ENCODE results near the gene HSBP1L1. TPM values are rescaled to one million over a fixed set of nuclear protein-coding genes. Genes with fewer than 3 reads are reported as not detected.
"Not testable (repeated sequence)": the region's sequence is repeated elsewhere in the genome, so short reads cannot be mapped to it uniquely, and the experiment has no call there.

Gene HSBP1L1
- total and polyA plus RNA-seq, 2 donors, result 6.5 to 25.8 TPM

GRCh38 chr18:79985172-79985571 lies 20.7 kb downstream of the HSBP1L1 start:
- H3K4me1 ChIP-seq (ENCODE audit: control insufficient read depth in 2 of 2, insufficient read depth in 2 of 2, low read length in 2 of 2), result peaks cover 12 to 15% of the 10 kb centered on the region in 2 donors
- 97% methylated on average over 12 of the region's 12 CpGs for WGBS

GRCh38 chr18:79986726-79987125 lies 22.3 kb downstream of the HSBP1L1 start:
- Histone ChIP-seq H3K4me1 (ENCODE audit: control insufficient read depth in 2 of 2, insufficient read depth in 2 of 2, low read length in 2 of 2) (peaks cover 12 to 15% of the 10 kb centered on the region in 2 donors), H3K27ac (ENCODE audit: low read depth in 1 of 2, low read length in 1 of 2) (no peak overlapping the region), H3K4me3 (ENCODE audit: low read length in 2 of 2) (peak overlapping the region in 1 of 2 donors; percentile 90), H3K27me3 (ENCODE audit: control insufficient read depth in 2 of 2, insufficient read depth in 1 of 2, low read length in 1 of 2) (no peaks in the 10 kb centered on the region), H3K9me3 (ENCODE audit: control insufficient read depth in 2 of 2, insufficient read depth in 1 of 2, low read length in 1 of 2) (no peaks in the 10 kb centered on the region), H3K36me3 (ENCODE audit: control insufficient read depth in 2 of 2, insufficient read depth in 2 of 2, low read length in 1 of 2) (peaks cover 17 to 20% of the 10 kb centered on the region in 2 donors)
- WGBS, result 90% methylated on average over 7 of the region's 7 CpGs
- DNase-seq (ENCODE audit: low read depth in 6 of 9, low spot score in 9 of 9), result no peak

More at GRCh38 chr18:79985172-79985571, 20.7 kb downstream of the HSBP1L1 start:
- no peak for DNase-seq (ENCODE audit: low read depth in 6 of 9, low spot score in 9 of 9)
- Histone ChIP-seq H3K9me3 (ENCODE audit: control insufficient read depth in 2 of 2, insufficient read depth in 1 of 2, low read length in 1 of 2) (no peaks in the 10 kb centered on the region), H3K27me3 (ENCODE audit: control insufficient read depth in 2 of 2, insufficient read depth in 1 of 2, low read length in 1 of 2) (no peaks in the 10 kb centered on the region), H3K4me3 (ENCODE audit: low read length in 2 of 2) (no peak overlapping the region), H3K27ac (ENCODE audit: low read depth in 1 of 2, low read length in 1 of 2) (no peak overlapping the region), H3K36me3 (ENCODE audit: control insufficient read depth in 2 of 2, insufficient read depth in 2 of 2, low read length in 1 of 2) (peaks cover 17 to 20% of the 10 kb centered on the region in 2 donors)

GRCh38 chr18:79987566-79987965 lies 23.1 kb downstream of the HSBP1L1 start:
- peaks cover 12 to 15% of the 10 kb centered on the region in 2 donors for H3K4me1 ChIP-seq (ENCODE audit: control insufficient read depth in 2 of 2, insufficient read depth in 2 of 2, low read length in 2 of 2)

DNA sequence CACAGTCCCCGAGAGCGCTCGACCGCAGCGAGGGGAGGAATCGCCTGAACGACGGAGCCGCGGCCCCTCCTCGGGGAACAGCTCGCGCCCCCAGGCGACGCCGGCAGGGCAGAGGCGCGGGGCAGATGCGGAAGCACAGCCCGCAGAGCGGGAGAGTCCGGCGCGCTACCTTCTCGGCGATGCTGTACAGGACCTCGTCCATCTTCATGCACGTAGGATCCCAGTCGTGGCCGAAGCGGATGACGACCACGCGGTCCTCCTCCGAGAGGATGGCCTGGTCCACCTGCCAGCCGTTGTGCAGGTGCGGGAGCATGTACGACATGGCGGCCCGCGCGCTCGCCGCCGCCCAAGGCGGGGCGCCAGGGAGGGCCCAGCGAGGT lies 23.6 kb downstream of the HSBP1L1 start:
- DNase-seq (ENCODE audit: low read depth in 6 of 9, low spot score in 9 of 9), result peak in 8 of 9 donors; percentile 38 to 79 (median 54)
- under 1% methylated on average over 48 of the region's 48 CpGs for WGBS
- peak overlapping the region; percentile 88 to 91 for H3K27ac ChIP-seq (ENCODE audit: low read depth in 1 of 2, low read length in 1 of 2)
- H3K27me3 ChIP-seq (ENCODE audit: control insufficient read depth in 2 of 2, insufficient read depth in 1 of 2, low read length in 1 of 2), result no peaks in the 10 kb centered on the region
- peak overlapping the region; percentile 74 to 90 for H3K4me3 ChIP-seq (ENCODE audit: low read length in 2 of 2)
- no peaks in the 10 kb centered on the region for H3K9me3 ChIP-seq (ENCODE audit: control insufficient read depth in 2 of 2, insufficient read depth in 1 of 2, low read length in 1 of 2)
- peaks cover 12 to 15% of the 10 kb centered on the region in 2 donors for H3K4me1 ChIP-seq (ENCODE audit: control insufficient read depth in 2 of 2, insufficient read depth in 2 of 2, low read length in 2 of 2)
- peaks cover 14% of the 10 kb centered on the region in 2 donors for H3K36me3 ChIP-seq (ENCODE audit: control insufficient read depth in 2 of 2, insufficient read depth in 2 of 2, low read length in 1 of 2)

More at GRCh38 chr18:79987566-79987965, 23.1 kb downstream of the HSBP1L1 start:
- DNase-seq (ENCODE audit: low read depth in 6 of 9, low spot score in 9 of 9), result no peak
- WGBS, result under 1% methylated on average over 6 of the region's 6 CpGs
- Histone ChIP-seq H3K36me3 (ENCODE audit: control insufficient read depth in 2 of 2, insufficient read depth in 2 of 2, low read length in 1 of 2) (peaks cover 14 to 16% of the 10 kb centered on the region in 2 donors), H3K27ac (ENCODE audit: low read depth in 1 of 2, low read length in 1 of 2) (peak overlapping the region in 1 of 2 donors; percentile 88), H3K4me3 (ENCODE audit: low read length in 2 of 2) (peak overlapping the region; percentile 74 to 90), H3K9me3 (ENCODE audit: control insufficient read depth in 2 of 2, insufficient read depth in 1 of 2, low read length in 1 of 2) (no peaks in the 10 kb centered on the region), H3K27me3 (ENCODE audit: control insufficient read depth in 2 of 2, insufficient read depth in 1 of 2, low read length in 1 of 2) (no peaks in the 10 kb centered on the region)

- Histone ChIP-seq H3K4me1 (ENCODE audit: control insufficient read depth in 2 of 2, insufficient read depth in 2 of 2, low read length in 2 of 2) (peaks cover 12 to 14% of the 10 kb centered on the region in 2 donors), H3K27me3 (ENCODE audit: control insufficient read depth in 2 of 2, insufficient read depth in 1 of 2, low read length in 1 of 2) (no peaks in the 10 kb centered on the region), H3K27ac (ENCODE audit: low read depth in 1 of 2, low read length in 1 of 2) (peak within 1 kb of the TSS; percentile 88 to 91), H3K4me3 (ENCODE audit: low read length in 2 of 2) (peak within 1 kb of the TSS; percentile 74 to 90), H3K36me3 (ENCODE audit: control insufficient read depth in 2 of 2, insufficient read depth in 2 of 2, low read length in 1 of 2) (peaks cover 14% of the 10 kb centered on the region in 2 donors), H3K9me3 (ENCODE audit: control insufficient read depth in 2 of 2, insufficient read depth in 1 of 2, low read length in 1 of 2) (no peaks in the 10 kb centered on the region)
- under 1% methylated on average over 71 of the region's 71 CpGs for WGBS
- peak; percentile 62 to 92 (median 78) for DNase-seq (ENCODE audit: low read depth in 6 of 9, low spot score in 9 of 9)
Measured at GRCh38 chr18:79988451-79989194, 24.2 kb downstream of the HSBP1L1 start, which contains the start of gene TXNL4A. TXNL4A (minus strand) TSS chr18:79988563; CDS start chr18:79988392, 171 bp downstream.

DNA sequence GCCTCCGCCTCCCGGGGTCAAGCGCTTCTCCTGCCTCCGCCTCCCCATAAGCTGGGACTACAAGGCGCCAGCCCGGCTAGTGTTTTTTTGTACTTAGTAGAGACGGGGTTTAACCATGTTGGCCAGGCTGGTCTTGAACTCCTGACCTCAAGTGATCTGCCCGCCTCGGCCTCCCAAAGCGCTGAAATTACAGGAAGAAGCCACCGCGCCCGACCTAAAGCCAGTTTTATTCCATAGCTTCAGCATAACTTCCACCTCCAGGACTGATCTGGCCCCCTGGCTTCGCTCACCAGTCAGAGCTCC lies 24.7 kb downstream of the HSBP1L1 start:
- peak overlapping the region in 1 of 2 donors; percentile 78 for H3K27ac ChIP-seq (ENCODE audit: low read depth in 1 of 2, low read length in 1 of 2)
- DNase-seq (ENCODE audit: low read depth in 6 of 9, low spot score in 9 of 9), result no peak

DNA sequence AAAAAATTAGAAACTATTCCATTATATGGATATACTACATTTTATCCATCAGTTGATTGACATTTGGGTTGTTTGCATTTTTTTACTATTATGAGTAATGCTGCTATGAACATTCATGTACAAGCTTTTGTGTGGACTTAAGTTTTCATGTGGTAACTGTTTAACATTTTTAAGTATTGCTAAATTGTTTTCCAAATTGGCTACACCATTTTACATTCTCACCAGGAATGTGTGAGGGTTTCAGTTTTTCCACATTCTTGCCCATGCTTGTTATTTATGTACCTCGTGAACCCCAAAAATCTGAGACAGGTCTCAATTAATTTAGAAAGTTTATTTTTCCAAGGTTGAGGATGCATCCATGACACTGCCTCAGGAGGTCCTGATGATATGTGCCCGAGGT lies 27.1 kb downstream of the HSBP1L1 start:
- H3K36me3 ChIP-seq (ENCODE audit: control insufficient read depth in 2 of 2, insufficient read depth in 2 of 2, low read length in 1 of 2), result no peaks in the 10 kb centered on the region
- whole genome bisulfite sequencing, result 93% methylated on average over 2 of the region's 2 CpGs

More for the DNA sequence above, 24.7 kb downstream of the HSBP1L1 start:
- Histone ChIP-seq H3K4me1 (ENCODE audit: control insufficient read depth in 2 of 2, insufficient read depth in 2 of 2, low read length in 2 of 2) (peaks cover 12% of the 10 kb centered on the region in 2 donors), H3K4me3 (ENCODE audit: low read length in 2 of 2) (peak overlapping the region; percentile 74 to 90), H3K36me3 (ENCODE audit: control insufficient read depth in 2 of 2, insufficient read depth in 2 of 2, low read length in 1 of 2) (peaks cover 13 to 14% of the 10 kb centered on the region in 2 donors), H3K9me3 (ENCODE audit: control insufficient read depth in 2 of 2, insufficient read depth in 1 of 2, low read length in 1 of 2) (no peaks in the 10 kb centered on the region), H3K27me3 (ENCODE audit: control insufficient read depth in 2 of 2, insufficient read depth in 1 of 2, low read length in 1 of 2) (no peaks in the 10 kb centered on the region)
- WGBS, result 69% methylated on average over 14 of the region's 14 CpGs

GRCh38 chr18:79999701-80000100 lies 35.3 kb downstream of the HSBP1L1 start:
- H3K36me3 ChIP-seq (ENCODE audit: control insufficient read depth in 2 of 2, insufficient read depth in 2 of 2, low read length in 1 of 2); H3K27me3 ChIP-seq (ENCODE audit: control insufficient read depth in 2 of 2, insufficient read depth in 1 of 2, low read length in 1 of 2); DNase-seq (ENCODE audit: low read depth in 6 of 9, low spot score in 9 of 9); H3K27ac ChIP-seq (ENCODE audit: low read depth in 1 of 2, low read length in 1 of 2); H3K4me1 ChIP-seq (ENCODE audit: control insufficient read depth in 2 of 2, insufficient read depth in 2 of 2, low read length in 2 of 2); H3K4me3 ChIP-seq (ENCODE audit: low read length in 2 of 2): not testable (repeated sequence)
- H3K9me3 ChIP-seq (ENCODE audit: control insufficient read depth in 2 of 2, insufficient read depth in 1 of 2, low read length in 1 of 2), result peaks cover 0 to 15% of the 10 kb centered on the region in 2 donors
- 94% methylated on average over 2 of the region's 2 CpGs for WGBS

More for the DNA sequence above, 27.1 kb downstream of the HSBP1L1 start:
- Histone ChIP-seq H3K4me3 (ENCODE audit: low read length in 2 of 2) (no peak overlapping the region), H3K4me1 (ENCODE audit: control insufficient read depth in 2 of 2, insufficient read depth in 2 of 2, low read length in 2 of 2) (peaks cover 9 to 12% of the 10 kb centered on the region in 2 donors), H3K27me3 (ENCODE audit: control insufficient read depth in 2 of 2, insufficient read depth in 1 of 2, low read length in 1 of 2) (no peaks in the 10 kb centered on the region), H3K27ac (ENCODE audit: low read depth in 1 of 2, low read length in 1 of 2) (no peak overlapping the region), H3K9me3 (ENCODE audit: control insufficient read depth in 2 of 2, insufficient read depth in 1 of 2, low read length in 1 of 2) (no peaks in the 10 kb centered on the region)
- no peak for DNase-seq (ENCODE audit: low read depth in 6 of 9, low spot score in 9 of 9)

DNA sequence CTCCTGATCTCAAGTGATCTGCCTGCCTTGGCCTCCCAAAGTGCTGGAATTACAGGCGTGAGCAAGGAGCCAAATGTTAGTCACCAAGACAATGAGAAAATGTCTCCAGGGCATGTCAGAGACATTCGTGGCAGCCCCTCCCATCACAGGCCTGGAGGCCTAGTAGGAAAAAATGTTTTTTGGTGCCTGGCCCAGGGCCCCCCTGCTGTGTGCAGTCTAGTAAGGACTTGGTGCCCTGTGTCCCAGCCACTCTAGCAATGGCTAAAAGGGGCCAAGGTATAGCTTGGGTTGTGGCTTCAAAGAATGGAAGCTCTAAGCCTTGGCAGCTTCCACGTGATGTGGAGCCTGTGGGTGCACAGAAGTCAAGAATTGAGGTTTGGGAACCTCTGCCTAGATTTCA lies 36.4 kb downstream of the HSBP1L1 start:
- H3K27ac ChIP-seq (ENCODE audit: low read depth in 1 of 2, low read length in 1 of 2), result no peak overlapping the region
- no peaks in the 10 kb centered on the region for H3K4me1 ChIP-seq (ENCODE audit: control insufficient read depth in 2 of 2, insufficient read depth in 2 of 2, low read length in 2 of 2)
- H3K4me3 ChIP-seq (ENCODE audit: low read length in 2 of 2), result no peak overlapping the region
- no peaks in the 10 kb centered on the region for H3K27me3 ChIP-seq (ENCODE audit: control insufficient read depth in 2 of 2, insufficient read depth in 1 of 2, low read length in 1 of 2)
- no peak for DNase-seq (ENCODE audit: low read depth in 6 of 9, low spot score in 9 of 9)
- 87% methylated on average over 3 of the region's 3 CpGs for WGBS
- no peaks in the 10 kb centered on the region for H3K36me3 ChIP-seq (ENCODE audit: control insufficient read depth in 2 of 2, insufficient read depth in 2 of 2, low read length in 1 of 2)
- peaks cover 0 to 15% of the 10 kb centered on the region in 2 donors for H3K9me3 ChIP-seq (ENCODE audit: control insufficient read depth in 2 of 2, insufficient read depth in 1 of 2, low read length in 1 of 2)
